ENCODE data around the gene LMX1B.

LMX1B gene

GRCh38 chr9:126619361-126620135 lies 5.8 kb downstream of the LMX1B start:
- no peak for DNase-seq

DNA sequence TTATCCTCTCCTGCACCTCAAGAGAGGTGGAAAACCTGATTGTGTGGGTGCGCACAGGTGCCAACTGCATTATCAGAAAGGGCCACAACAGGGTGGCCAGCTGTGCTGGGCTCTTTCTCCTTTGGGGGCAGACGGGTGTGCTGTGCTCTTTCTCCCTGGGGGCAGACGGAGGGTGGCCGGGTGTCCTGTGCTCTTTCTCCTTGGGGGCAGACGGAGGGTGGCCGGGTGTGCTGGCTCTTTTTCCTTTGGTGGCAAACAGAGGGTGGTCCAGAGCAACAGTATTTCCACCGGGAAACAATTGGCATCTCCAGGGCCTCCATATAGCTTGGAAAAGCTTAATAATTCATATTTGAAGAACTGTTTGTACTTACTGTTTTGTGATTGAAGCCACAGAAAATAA lies 6.8 kb downstream of the LMX1B start:
- DNase-seq = no peak

DNA sequence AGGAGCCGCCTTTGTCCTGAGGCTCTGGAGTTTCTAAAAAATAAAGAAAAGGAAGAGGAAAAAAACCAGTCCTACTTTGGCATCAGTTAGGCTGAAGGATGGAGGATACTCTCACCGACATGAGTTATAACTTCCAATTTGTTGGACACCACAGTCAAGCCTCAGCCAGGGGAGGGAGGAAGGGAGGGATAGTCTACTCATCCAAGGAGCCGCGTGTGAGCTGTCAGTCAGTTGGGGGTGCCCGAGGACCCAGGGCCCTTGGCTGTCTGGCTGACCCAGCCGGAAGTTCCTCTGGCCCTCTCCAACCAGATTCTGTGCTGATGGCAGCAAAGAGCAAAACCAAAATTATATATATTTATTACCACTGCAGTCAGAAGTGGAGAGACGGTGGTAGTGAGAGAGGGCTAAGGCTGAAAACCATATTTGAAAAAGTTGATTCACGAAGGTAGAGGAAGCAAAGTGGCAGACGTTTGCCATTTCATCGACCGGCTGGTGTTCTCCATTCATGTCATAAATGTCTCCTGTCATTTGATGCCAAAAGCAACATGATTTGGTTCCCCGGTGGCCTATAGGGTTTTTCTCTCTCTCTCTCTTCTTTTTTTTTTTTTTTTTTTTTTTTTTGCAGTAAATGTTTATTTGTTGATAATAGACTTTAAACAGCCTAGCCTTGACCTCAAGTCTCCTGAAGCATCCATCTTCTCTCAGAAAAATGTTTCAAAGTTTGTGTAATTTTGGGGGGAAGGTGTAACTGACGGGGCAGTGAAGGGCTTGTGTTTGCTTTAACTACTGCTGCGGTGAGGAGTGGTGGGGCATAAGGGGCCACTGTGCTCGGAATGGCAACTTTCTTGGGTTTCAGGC lies 7.6 kb downstream of the LMX1B start:
- DNase-seq = no peak

- DNase-seq = no peak
These were observed 8.4 kb downstream of the LMX1B start for GRCh38 chr9:126621919-126622735.

GRCh38 chr9:126623314-126623666 lies 9.6 kb downstream of the LMX1B start:
- DNase-seq = no peak

GRCh38 chr9:126623667-126624478 lies 10.1 kb downstream of the LMX1B start:
- no peak for DNase-seq

DNA sequence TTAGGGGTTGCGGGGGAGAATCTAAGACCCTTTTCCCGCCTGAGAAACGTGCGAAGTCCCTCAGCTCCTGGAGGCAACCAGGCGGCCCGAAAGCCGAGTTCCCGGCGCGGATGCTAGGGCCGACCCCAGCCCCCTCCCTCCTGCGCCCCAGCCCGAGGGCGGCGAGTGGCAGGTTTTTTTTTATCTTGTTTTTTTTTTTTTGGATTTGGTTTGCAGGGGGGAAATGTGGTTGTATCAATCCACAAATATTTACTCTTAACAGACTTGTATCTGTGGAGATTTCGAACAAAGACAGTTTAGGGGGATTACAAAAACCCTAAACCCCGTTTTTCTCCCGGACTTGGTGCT lies 10.7 kb downstream of the LMX1B start:
- no peak for DNase-seq

- DNase-seq = no peak
These were observed 11.2 kb downstream of the LMX1B start for GRCh38 chr9:126624912-126625311.

GRCh38 chr9:126625329-126626126 lies 11.8 kb downstream of the LMX1B start:
- no peak for DNase-seq

DNA sequence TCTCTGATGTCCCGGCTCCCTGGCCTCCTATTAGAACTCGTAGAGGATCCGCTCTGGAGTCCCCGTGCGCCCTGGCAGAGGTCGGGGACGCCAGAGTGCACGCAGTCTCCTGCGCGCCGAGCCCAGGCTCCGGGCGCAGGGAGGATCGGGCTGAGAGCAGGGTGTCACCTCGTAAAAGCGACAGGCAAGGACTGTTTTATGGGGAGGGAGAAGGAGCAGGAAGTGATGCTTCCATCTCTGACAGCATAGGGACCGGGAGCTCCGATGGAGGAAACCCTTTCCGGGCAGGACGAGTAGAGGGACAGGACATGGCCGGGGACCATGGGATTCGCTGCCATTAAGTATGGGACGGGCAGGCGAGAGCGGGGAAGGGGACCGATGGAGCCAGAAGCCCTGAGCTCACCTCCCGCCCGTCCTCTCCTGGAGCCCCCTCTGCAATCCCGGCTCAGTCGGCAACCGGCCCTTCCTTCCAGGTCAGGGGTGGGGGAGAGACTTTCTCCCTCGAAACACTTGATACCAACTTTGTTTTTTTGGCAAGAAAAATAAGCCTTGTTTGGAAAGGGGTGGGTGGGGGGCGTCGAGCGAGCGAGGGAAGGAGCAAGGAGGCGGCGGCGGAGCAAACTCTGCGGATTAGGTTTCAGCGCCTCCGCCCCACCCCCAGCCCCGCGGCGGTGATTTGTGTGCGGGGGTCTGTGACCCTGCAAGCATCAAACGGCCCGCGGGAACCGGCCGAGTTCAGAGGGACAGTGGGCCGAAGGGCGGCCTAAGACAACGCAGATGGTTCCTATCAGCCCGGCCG lies 12.6 kb downstream of the LMX1B start:
- DNase-seq = no peak

DNA sequence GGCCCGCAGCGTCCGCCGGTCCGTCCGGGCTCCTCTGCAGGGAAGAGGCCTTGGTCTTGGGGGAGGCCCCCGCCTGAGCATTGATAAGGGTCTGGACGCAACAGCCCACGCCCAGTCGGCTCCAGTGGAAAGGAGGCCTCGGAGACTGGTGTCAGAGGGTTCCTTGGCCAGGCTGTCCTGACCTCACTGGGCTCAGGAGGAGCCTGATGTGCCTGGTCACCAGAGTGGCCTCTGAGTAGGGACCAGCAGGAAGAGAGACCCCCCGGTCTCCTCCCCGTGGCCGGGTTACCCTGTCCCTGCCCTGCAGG lies 13.2 kb downstream of the LMX1B start:
- no peak for DNase-seq

- no peak for DNase-seq
These were observed 14.4 kb downstream of the LMX1B start for GRCh38 chr9:126628146-126628545.

DNA sequence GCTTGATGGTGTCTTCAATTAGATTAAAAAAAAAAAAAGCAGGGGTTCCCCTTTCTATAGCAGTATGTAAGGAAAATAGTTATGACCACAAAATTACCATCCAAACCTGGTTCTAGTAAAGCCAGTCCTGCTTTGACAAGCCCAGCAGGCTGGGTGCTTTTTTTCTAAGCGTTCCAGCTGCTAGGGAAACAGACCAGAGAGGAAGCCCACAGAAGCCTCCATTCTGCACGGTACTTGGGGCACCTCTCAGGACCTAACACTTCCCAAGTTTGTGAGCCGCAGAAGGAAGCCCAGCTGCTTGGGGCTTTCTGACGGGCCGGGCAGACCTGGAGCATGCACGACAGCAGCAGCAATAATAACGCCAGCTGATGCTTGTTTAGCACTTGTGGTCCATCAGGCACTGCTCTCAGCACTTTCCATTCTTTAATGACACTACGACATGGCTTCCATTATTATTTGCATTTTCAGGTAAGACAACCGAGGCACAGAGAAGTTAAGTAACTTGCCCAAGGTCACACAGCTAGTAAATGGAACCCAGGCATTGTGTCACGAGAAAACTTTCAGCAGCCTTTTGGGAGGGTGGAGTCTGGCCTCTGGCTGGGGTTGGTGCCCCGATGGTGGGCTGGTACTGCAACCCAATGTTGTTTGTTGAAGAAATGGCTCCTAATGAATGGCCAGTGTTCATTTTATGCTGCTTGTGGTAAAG lies 15.4 kb downstream of the LMX1B start:
- DNase-seq = no peak

DNA sequence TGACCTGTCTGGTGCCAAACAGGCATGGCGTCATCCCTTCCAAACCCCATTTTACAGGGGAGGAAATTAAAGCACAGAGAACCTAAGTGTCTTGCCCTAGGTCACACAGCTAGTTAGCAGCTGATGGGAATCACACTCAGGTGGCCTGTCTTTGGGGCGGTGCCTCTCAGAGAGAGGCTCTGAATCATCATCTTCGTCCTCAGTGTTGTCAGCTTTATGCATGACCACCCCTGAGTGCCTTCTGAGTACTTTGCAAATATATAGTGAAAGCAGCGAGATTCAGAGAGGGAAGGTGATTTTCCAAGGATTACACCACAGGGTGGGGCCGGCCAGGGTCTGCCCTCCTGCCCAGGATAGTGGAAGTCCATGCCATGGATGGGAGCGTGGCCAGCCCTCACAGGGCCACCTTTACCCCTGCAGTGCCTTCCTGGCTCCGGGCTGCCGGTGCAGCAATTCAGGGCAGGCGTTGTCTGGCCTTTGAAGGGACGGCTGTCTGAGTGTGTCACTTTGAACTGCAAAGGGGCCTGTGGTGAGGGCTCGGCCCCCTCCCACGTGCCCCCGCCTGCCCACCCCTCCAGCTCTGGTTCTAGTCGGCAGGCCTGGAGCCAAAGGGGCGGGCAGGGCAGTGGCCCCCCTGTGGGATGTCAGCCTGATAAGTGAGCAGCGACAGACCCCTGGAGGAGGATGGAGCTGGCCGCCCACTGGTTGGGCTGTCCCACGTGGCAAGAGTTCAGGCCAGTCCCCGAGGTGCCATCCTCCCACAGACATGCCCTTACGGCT lies 16.9 kb downstream of the LMX1B start:
- no peak for DNase-seq

DNA sequence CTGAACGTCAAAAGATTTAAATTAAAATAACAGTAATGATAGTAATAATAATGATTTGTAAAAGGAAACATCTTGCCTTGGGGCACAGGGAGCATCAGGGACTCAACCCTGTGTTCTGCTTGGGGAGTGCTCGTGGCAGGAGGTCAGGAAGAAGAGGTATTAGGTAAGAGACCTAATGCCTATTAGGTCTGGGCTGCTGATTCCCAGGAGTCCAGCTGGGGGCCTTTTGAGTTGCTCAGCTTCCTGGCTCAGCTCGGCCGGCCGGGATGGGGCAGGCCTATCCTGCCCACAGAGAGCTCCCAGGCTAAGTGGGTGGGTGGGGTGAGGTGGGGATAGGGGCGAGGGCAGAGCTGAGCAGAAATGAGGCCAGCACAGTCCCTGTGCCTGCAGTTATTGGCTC lies 17.5 kb downstream of the LMX1B start:
- DNase-seq = no peak

DNA sequence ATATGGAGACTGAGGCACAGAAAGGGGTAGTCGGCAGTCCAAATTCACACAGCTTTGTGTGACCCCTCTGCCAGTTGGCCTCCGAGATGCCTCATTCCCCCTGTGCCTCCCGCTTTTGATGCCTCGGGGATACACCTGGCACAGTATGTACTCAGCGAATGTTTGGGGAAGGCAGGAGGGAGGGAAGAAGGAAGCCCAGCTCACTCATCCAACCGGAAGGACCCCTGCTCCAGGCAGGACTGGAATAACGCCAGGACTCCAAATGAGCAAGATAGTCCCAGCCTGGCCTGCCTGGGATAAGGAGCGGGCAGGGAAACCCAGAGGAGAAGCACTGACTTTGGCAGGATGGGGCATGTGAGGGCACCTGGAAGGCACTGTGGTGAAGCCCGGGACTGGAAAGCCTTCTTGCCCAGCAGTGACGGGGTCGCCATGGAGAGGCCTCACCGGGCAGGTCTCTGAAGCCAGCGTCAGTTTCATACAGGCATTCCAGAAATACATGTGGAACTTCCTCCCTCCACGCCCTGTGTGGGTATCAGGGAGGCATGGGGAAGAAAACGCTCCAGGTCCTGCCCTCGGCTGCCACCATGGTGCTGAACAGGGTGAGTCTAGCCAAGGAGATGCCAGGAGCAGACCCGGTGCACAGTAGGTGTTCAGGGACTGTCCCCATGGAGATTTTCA lies 20.3 kb downstream of the LMX1B start:
- no peak for DNase-seq

DNA sequence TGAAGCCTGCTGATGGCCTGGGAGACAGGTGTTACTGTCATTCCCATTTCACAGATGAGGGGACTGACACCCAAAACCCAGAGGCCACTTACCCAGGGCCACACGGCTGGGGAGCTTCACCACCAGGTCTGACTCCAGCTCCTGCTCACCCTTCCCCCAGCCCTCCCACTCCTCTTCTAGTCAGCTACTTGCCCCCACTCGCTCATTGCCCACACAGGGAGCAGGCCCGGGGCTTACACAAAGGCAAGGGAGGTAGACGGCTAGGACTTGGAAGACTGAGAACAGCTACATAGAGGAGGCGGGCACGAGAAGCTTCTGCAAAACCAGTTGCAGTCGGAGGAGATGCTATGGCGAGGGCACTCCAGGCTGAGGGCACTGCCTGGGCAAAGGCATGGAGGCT lies 21.3 kb downstream of the LMX1B start:
- no peak for DNase-seq

DNA sequence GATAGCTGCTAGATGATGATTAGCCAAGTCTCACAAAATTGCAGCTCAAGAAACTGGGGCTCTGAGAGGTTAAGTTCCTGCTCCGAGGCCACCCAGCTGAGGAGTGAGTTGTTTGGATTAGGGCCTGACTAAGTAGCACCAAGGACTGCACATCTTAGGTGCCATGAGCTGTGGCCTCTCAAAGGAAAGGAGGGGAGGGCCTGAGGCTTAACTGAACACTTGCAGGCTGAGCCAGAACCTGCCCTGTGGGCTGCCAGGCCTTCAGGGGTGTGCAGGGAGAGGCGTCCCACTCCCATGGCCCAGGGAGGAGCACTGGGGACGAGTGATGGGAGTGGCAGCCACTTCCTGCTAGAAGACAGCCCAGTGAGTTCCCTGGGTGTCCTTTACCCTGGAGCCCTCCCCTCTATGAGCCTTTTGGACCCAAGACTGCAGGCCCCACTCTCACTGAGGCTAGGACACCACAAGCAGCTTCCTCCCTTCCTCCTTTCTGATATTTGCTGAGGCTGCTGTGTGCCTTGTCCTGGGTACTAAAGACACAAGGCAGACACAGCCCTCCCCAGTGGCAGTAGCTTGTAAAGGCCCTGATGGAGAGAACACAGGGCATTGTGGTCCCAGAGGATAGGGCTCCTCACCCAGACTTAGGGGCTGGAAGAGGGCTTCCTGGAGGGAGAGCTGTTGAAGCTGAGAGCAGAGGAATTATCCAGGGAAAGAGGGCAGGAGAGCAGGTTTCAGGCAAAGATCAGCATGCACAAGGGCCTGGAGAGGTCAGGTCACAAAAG lies 22.1 kb downstream of the LMX1B start:
- no peak for DNase-seq
